Omental fat pad (tissue), 4 donors: ENCODE measurements around the gene HRC. TPM values are rescaled to one million over a fixed set of nuclear protein-coding genes. Genes with fewer than 3 reads are reported as not detected.

ENCODE experiments used
- ATAC-seq: fragments of 150-250 bp; one replicate; pipeline ENCODE4 v1.9.1; 2016; ENCODE audit warnings: mild to moderate bottlenecking, moderate library complexity; ENCODE audit not compliant: low FRiP score
- DNase-seq: peaks from one replicate; pipeline ENCODE4 v3.0.0-alpha.2; 2019; ENCODE audit warnings: low spot score
- total RNA-seq, 4 donors: library from RNA; depleted of rRNA; stranded (reverse); fragments of >200 nt; gene quantifications; one replicate each; pipeline ENCODE4 v1.1.0, GENCODE V29; 2016
- TF ChIP-seq, protein P1 (sequence below), 3 donors: fragments of 450-650 bp; IDR thresholded peaks; one replicate each; pipeline ENCODE4 v1.5.1; 2016 to 2017; ENCODE audit warnings: antibody characterized with exemption in 3 of 3, mild to moderate bottlenecking in 3 of 3, moderate library complexity in 2 of 3

HRC gene
- total RNA-seq, 4 donors from 2014 or later, result 0.74 to 13.1 (median 1.7) TPM

- TF ChIP-seq, protein P1, sequence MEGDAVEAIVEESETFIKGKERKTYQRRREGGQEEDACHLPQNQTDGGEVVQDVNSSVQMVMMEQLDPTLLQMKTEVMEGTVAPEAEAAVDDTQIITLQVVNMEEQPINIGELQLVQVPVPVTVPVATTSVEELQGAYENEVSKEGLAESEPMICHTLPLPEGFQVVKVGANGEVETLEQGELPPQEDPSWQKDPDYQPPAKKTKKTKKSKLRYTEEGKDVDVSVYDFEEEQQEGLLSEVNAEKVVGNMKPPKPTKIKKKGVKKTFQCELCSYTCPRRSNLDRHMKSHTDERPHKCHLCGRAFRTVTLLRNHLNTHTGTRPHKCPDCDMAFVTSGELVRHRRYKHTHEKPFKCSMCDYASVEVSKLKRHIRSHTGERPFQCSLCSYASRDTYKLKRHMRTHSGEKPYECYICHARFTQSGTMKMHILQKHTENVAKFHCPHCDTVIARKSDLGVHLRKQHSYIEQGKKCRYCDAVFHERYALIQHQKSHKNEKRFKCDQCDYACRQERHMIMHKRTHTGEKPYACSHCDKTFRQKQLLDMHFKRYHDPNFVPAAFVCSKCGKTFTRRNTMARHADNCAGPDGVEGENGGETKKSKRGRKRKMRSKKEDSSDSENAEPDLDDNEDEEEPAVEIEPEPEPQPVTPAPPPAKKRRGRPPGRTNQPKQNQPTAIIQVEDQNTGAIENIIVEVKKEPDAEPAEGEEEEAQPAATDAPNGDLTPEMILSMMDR (IDR thresholded peaks at IDR 0.05), result no peak
- no peak for DNase-seq
Measured at GRCh38 chr19:49160450-49161189, 5.4 kb upstream of the HRC start.

GRCh38 chr19:49157445-49158224, 2.4 kb upstream of the HRC start, which contains the start of gene TRPM4:
TRPM4 (plus strand) TSS chr19:49157792; CDS start chr19:49157867, 75 bp downstream.
- ATAC-seq, result peak; percentile 91
- TF ChIP-seq, protein P1 (IDR thresholded peaks at IDR 0.05), result no peak
- DNase-seq, result peak; percentile 72

More at GRCh38 chr19:49160450-49161189, 5.4 kb upstream of the HRC start:
- no peak for ATAC-seq

GRCh38 chr19:49155820-49156346, 687 bp upstream of the HRC start:
- TF ChIP-seq, protein P1 (IDR thresholded peaks at IDR 0.05), result no peak
- ATAC-seq, result no peak

DNA sequence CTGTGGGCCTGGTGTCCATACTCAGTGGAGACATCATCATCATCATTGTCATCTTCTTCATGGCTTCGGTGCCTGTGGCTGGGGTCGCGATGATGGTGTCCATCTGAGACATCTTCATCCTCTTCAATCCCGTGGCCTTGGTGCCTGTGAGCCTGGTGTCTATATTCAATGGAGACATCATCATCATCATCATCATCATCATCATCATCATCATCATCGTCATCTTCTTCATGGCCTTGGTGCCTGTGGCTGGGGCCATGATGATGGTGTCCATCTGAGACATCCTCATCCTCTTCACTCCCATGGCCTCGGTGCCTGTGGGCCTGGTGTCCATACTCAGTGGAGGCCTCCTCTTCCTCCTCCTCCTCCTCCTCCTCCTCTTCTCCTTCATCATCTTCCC, 917 bp downstream of the HRC start:
- TF ChIP-seq, protein P1 (IDR thresholded peaks at IDR 0.05), result no peak

More at GRCh38 chr19:49155820-49156346, 687 bp upstream of the HRC start:
- no peak for DNase-seq

DNA sequence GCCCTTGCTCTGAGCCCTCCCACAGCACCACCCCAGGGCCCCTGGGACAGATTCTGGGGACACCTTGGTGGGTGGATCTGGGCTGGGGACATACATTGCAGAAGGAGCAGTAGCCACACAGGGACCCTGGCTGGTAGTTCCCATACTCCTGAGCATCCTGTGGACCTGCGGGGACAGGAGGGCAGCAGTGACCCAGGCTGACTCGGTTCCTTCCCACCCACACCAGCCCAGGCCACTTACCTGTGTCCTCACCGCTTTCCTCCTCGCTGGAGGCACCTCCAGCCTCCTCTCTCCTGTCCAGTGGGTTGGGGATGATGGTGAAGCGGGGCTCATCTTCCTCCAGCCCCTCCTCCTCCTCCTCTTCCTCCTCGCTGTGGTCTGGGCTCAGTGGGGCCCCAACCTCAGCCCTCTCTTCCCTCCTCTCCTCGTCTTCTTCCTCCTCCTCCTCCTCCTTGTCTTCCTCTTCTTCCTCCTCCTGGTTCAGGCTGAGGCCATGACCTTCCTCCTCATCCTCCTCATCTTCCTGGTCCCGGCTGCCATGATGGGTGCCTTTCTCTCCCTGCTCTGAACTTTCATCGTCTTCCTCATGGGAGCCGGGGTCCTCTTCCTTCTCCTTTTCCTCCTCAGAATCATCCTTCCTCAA, 1.9 kb downstream of the HRC start:
- DNase-seq (no peak), ATAC-seq (no peak)
- TF ChIP-seq, protein P1 (IDR thresholded peaks at IDR 0.05), result no peak

More for the DNA sequence above, 917 bp downstream of the HRC start:
- ATAC-seq, result no peak
- DNase-seq, result no peak

- no peak for ATAC-seq
- no peak for DNase-seq
- TF ChIP-seq, protein P1 (IDR thresholded peaks at IDR 0.05), result no peak
Measured at GRCh38 chr19:49152119-49152550, 3.1 kb downstream of the HRC start.
